Panc1 (cell line): ENCODE measurements around the gene GREM1. TPM values are rescaled to one million over a fixed set of nuclear protein-coding genes. Genes with fewer than 3 reads are reported as not detected.

Experiments
- ATAC-seq: fragments of 200-7000 bp; cut with Tn5 transposase; 2 replicates; pipeline ENCODE4 v1.9.1; 2020; ENCODE audit warnings: mild to moderate bottlenecking, moderate library complexity
- BruUV-seq: library from RNA; stranded (reverse); fragments of 400-500 nt; replicated peaks from 2 replicates; lab custom pipeline; 2021; lab: Mats Ljungman, UMichigan
- CTCF ChIA-PET: fragments of 300-600 bp; sonication (Branson Sonifier 250); formaldehyde crosslinking; loops from one replicate; lab custom pipeline; 2022; ENCODE audit warnings: antibody characterized with exemption; lab: Charles Lee
- POLR2A ChIA-PET: fragments of 300-600 bp; sonication (Branson Sonifier 250); formaldehyde crosslinking; loops from one replicate; lab custom pipeline; 2022; ENCODE audit warnings: antibody characterized with exemption; lab: Charles Lee
- DNase-seq: peaks from one replicate; pipeline ENCODE4 v3.0.0-alpha.2; 2010; ENCODE audit warnings: low read depth, low spot score
- H3K27ac ChIP-seq: 2 replicates; pipeline ENCODE4 v1.5.1; 2011; ENCODE audit warnings: mild to moderate bottlenecking, low read length, inconsistent platforms
- H3K27me3 ChIP-seq: fragments of 200-500 bp; sonication (Bioruptor generic); 2 replicates; pipeline ENCODE4 v1.6.0; 2014; ENCODE audit warnings: low read length, inconsistent platforms; ENCODE audit not compliant: control insufficient read depth, insufficient read depth
- H3K36me3 ChIP-seq: fragments of 200-500 bp; sonication (Bioruptor generic); 2 replicates; pipeline ENCODE4 v1.5.1; 2014; ENCODE audit warnings: inconsistent platforms, mild to moderate bottlenecking, low read length, moderate library complexity; ENCODE audit not compliant: control insufficient read depth, insufficient read depth
- H3K4me1 ChIP-seq: 2 replicates; pipeline ENCODE4 v1.5.1; 2011; ENCODE audit warnings: inconsistent platforms, mild to moderate bottlenecking, low read length, moderate library complexity; ENCODE audit not compliant: control insufficient read depth, insufficient read depth
- H3K4me3 ChIP-seq, 2 experiments: 2 replicates each; pipeline ENCODE4 v1.5.1; 2011 to 2012; ENCODE audit warnings: low read depth in 2 of 2, low read length in 2 of 2, mild to moderate bottlenecking in 2 of 2, inconsistent platforms in 1 of 2, moderate library complexity in 1 of 2
- H3K9me3 ChIP-seq: fragments of 200-500 bp; sonication (Bioruptor generic); 2 replicates; pipeline ENCODE4 v1.5.1; 2014; ENCODE audit warnings: low read depth, mild to moderate bottlenecking, inconsistent platforms, low read length, moderate library complexity; ENCODE audit not compliant: control insufficient read depth, insufficient read depth
- POLR2AphosphoS5 ChIP-seq: IDR thresholded peaks from 2 replicates; pipeline ENCODE4 v1.6.1; 2012; ENCODE audit warnings: mild to moderate bottlenecking, low read depth, low read length, moderate library complexity
- SIN3A ChIP-seq: IDR thresholded peaks from 2 replicates; pipeline ENCODE4 v1.6.1; 2012; ENCODE audit warnings: low read depth, mild to moderate bottlenecking, low read length, moderate library complexity, borderline replicate concordance; ENCODE audit not compliant: insufficient read depth
- TCF7L2 ChIP-seq: IDR thresholded peaks from 2 replicates; pipeline ENCODE4 v1.6.1; 2011; ENCODE audit warnings: mild to moderate bottlenecking, low read depth, low read length, inconsistent platforms
- in situ Hi-C: cut with HindIII; loops from 2 replicates; pipeline ENCODE4 v1.10.0; 2016; ENCODE audit warnings: low sequenced_read_pairs, low pct_unique_long_range_greater_than_20kb
- intact Hi-C: fragments of 100-400 bp; cut with micrococcal nuclease; formaldehyde crosslinking; loops from one replicate; pipeline ENCODE4 v1.10.0; 2022; ENCODE audit not compliant: unreplicated experiment
- total RNA-seq: library from RNA; stranded (reverse); gene quantifications from one replicate; pipeline ENCODE4 v1.2.1, GENCODE V29; 2021; ENCODE audit not compliant: unreplicated experiment
- TF ChIP-seq, protein P1 (sequence below), 2 experiments: IDR thresholded peaks; 2 replicates each; pipeline ENCODE4 v1.6.1; 2011 to 2012; ENCODE audit warnings: low read depth in 2 of 2, control low read depth in 1 of 2, low read length in 1 of 2, mild to moderate bottlenecking in 1 of 2, moderate library complexity in 1 of 2; ENCODE audit not compliant: insufficient read depth in 1 of 2
- TF ChIP-seq, protein P2 (sequence below): fragments of 450-650 bp; IDR thresholded peaks from 2 replicates; pipeline ENCODE4 v1.5.1; 2017; ENCODE audit warnings: mild to moderate bottlenecking

GREM1 gene
- total RNA-seq, 1 experiment from 2014 or later: 0.41 TPM

DNA sequence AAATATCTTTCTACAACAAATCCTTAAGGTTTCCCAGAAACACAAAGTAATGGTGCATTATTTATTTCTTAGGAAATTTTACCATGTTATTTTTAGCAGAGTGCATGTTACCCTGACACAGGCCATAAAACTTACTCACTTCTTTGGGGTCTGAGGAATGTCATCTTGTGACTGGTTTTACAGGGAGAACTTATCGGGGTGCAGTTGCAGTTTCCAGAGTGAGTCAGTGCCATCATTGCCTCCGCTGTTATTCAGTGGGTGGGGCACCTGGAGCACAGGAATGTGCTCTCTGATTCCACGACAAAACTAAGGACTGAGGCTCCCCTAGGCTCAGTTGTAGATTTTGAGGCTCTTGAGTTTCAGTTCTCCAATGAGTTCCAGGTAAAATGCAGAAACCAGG, 11.1 kb upstream of the GREM1 start:
- no peak overlapping the region for H3K27ac ChIP-seq
- in situ Hi-C loops (no loop called here), intact Hi-C loops (no loop called here)
- no peaks in the 10 kb centered on the region for H3K9me3 ChIP-seq
- ATAC-seq (no peak), DNase-seq (no peak)
- POLR2A ChIA-PET: no interaction called here
- H3K27me3 ChIP-seq: no peaks in the 10 kb centered on the region; the same call in 1 of the 2 replicates
- no TSS peak for BruUV-seq
- no peaks in the 10 kb centered on the region for H3K36me3 ChIP-seq
- H3K4me1 ChIP-seq: no peaks in the 10 kb centered on the region
- no peak for TF ChIP-seq SIN3A
- TF ChIP-seq, protein P1, sequence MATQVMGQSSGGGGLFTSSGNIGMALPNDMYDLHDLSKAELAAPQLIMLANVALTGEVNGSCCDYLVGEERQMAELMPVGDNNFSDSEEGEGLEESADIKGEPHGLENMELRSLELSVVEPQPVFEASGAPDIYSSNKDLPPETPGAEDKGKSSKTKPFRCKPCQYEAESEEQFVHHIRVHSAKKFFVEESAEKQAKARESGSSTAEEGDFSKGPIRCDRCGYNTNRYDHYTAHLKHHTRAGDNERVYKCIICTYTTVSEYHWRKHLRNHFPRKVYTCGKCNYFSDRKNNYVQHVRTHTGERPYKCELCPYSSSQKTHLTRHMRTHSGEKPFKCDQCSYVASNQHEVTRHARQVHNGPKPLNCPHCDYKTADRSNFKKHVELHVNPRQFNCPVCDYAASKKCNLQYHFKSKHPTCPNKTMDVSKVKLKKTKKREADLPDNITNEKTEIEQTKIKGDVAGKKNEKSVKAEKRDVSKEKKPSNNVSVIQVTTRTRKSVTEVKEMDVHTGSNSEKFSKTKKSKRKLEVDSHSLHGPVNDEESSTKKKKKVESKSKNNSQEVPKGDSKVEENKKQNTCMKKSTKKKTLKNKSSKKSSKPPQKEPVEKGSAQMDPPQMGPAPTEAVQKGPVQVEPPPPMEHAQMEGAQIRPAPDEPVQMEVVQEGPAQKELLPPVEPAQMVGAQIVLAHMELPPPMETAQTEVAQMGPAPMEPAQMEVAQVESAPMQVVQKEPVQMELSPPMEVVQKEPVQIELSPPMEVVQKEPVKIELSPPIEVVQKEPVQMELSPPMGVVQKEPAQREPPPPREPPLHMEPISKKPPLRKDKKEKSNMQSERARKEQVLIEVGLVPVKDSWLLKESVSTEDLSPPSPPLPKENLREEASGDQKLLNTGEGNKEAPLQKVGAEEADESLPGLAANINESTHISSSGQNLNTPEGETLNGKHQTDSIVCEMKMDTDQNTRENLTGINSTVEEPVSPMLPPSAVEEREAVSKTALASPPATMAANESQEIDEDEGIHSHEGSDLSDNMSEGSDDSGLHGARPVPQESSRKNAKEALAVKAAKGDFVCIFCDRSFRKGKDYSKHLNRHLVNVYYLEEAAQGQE (IDR thresholded peaks at IDR 0.05; ENCODE audit: insufficient read depth in 1 of 2, low read depth in 2 of 2, low read length in 1 of 2): no peak
- no peak for TF ChIP-seq TCF7L2
- no peak for TF ChIP-seq POLR2AphosphoS5
- TF ChIP-seq, protein P2, sequence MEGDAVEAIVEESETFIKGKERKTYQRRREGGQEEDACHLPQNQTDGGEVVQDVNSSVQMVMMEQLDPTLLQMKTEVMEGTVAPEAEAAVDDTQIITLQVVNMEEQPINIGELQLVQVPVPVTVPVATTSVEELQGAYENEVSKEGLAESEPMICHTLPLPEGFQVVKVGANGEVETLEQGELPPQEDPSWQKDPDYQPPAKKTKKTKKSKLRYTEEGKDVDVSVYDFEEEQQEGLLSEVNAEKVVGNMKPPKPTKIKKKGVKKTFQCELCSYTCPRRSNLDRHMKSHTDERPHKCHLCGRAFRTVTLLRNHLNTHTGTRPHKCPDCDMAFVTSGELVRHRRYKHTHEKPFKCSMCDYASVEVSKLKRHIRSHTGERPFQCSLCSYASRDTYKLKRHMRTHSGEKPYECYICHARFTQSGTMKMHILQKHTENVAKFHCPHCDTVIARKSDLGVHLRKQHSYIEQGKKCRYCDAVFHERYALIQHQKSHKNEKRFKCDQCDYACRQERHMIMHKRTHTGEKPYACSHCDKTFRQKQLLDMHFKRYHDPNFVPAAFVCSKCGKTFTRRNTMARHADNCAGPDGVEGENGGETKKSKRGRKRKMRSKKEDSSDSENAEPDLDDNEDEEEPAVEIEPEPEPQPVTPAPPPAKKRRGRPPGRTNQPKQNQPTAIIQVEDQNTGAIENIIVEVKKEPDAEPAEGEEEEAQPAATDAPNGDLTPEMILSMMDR: no peak
- CTCF ChIA-PET: no interaction called here
- no peak overlapping the region for H3K4me3 ChIP-seq

DNA sequence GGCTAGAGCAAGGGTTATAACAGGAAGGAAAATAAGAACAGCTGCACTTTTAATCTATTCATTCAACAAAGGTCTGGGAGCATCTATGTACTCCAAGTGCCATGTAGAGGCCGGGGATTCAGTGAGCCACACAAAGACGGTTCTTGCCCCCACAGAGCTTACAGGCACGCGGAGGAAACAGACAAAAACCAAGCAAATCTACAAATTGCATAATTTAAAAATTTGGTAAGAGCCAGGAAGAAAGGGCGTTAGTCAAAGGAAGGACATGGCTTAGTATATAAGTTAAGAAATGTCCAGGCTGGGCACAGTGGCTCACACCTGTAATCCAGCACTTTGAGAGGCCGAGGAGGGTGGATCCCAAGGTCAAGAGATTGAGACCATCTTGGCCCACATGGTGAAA, 10.4 kb upstream of the GREM1 start:
- no TSS peak for BruUV-seq
- H3K4me1 ChIP-seq: no peaks in the 10 kb centered on the region
- no peaks in the 10 kb centered on the region for H3K36me3 ChIP-seq
- intact Hi-C loops: no loop called here
- in situ Hi-C loops: no loop called here
- DNase-seq (no peak), ATAC-seq (no peak)
- ChIA-PET POLR2A (no interaction called here), CTCF (no interaction called here)
- H3K4me3 ChIP-seq: no peak overlapping the region
- TF ChIP-seq, protein P2: no peak
- TF ChIP-seq, protein P1 (IDR thresholded peaks at IDR 0.05; ENCODE audit: insufficient read depth in 1 of 2, low read depth in 2 of 2, low read length in 1 of 2): no peak
- TF ChIP-seq TCF7L2 (no peak), SIN3A (no peak), POLR2AphosphoS5 (no peak)
- no peaks in the 10 kb centered on the region; the same call in 1 of the 2 replicates for H3K27me3 ChIP-seq
- no peak overlapping the region for H3K27ac ChIP-seq
- H3K9me3 ChIP-seq: no peaks in the 10 kb centered on the region
